ENCODE results near the gene TERB1.
"Not testable (repeated sequence)": the region's sequence is repeated elsewhere in the genome, so short reads cannot be mapped to it uniquely, and the experiment has no call there.

Gene TERB1

GRCh38 chr16:66814734-66815133 lies 13.3 kb upstream of the TERB1 start:
- no peak for DNase-seq (ENCODE audit: low read depth)

- no peak for DNase-seq (ENCODE audit: low read depth)
These were observed 9.7 kb upstream of the TERB1 start for GRCh38 chr16:66811043-66811442.

- no peak for DNase-seq (ENCODE audit: low read depth)
These were observed 9.0 kb upstream of the TERB1 start for GRCh38 chr16:66810391-66810790.

- DNase-seq (ENCODE audit: low read depth): no peak
These were observed 8.4 kb upstream of the TERB1 start for GRCh38 chr16:66809765-66810164.

GRCh38 chr16:66802159-66802558 lies 775 bp upstream of the TERB1 start:
- no peak for DNase-seq (ENCODE audit: low read depth)

GRCh38 chr16:66800856-66801255 lies 528 bp downstream of the TERB1 start:
- no peak for DNase-seq (ENCODE audit: low read depth)

GRCh38 chr16:66798161-66798560 lies 3.2 kb downstream of the TERB1 start:
- DNase-seq (ENCODE audit: low read depth): no peak

- not testable (repeated sequence) for DNase-seq (ENCODE audit: low read depth)
These were observed 7.4 kb downstream of the TERB1 start for GRCh38 chr16:66793984-66794383.

GRCh38 chr16:66790130-66790733 lies 11.2 kb downstream of the TERB1 start:
- DNase-seq (ENCODE audit: low read depth): no peak

GRCh38 chr16:66787427-66787826 lies 14.0 kb downstream of the TERB1 start:
- no peak for DNase-seq (ENCODE audit: low read depth)

GRCh38 chr16:66786551-66786950 lies 14.8 kb downstream of the TERB1 start:
- DNase-seq (ENCODE audit: low read depth): no peak

- DNase-seq (ENCODE audit: low read depth): no peak
These were observed 24.9 kb downstream of the TERB1 start for GRCh38 chr16:66776457-66776856.

GRCh38 chr16:66774981-66775380 lies 26.4 kb downstream of the TERB1 start:
- DNase-seq (ENCODE audit: low read depth): no peak

GRCh38 chr16:66758086-66758485 lies 43.3 kb downstream of the TERB1 start:
- DNase-seq (ENCODE audit: low read depth): no peak

- no peak for DNase-seq (ENCODE audit: low read depth)
These were observed 46.6 kb downstream of the TERB1 start for GRCh38 chr16:66754819-66755218.

- no peak for DNase-seq (ENCODE audit: low read depth)
These were observed 47.2 kb downstream of the TERB1 start for GRCh38 chr16:66754211-66754610.

- no peak for DNase-seq (ENCODE audit: low read depth)
These were observed 48.4 kb downstream of the TERB1 start for GRCh38 chr16:66752958-66753357.

GRCh38 chr16:66752379-66752778 lies 49.0 kb downstream of the TERB1 start:
- no peak for DNase-seq (ENCODE audit: low read depth)

GRCh38 chr16:66751992-66752322 lies 49.4 kb downstream of the TERB1 start:
- no peak for DNase-seq (ENCODE audit: low read depth)

GRCh38 chr16:66751303-66751991 lies 49.9 kb downstream of the TERB1 start, which contains the start of gene DYNC1LI2:
TSS of gene DYNC1LI2 (minus strand) at chr16:66751609. CDS start at chr16:66751591, 18 bp downstream.
- peak; percentile 70 for DNase-seq (ENCODE audit: low read depth)

- no peak for DNase-seq (ENCODE audit: low read depth)
These were observed 50.4 kb downstream of the TERB1 start for GRCh38 chr16:66751053-66751302.

GRCh38 chr16:66750279-66751052 lies 50.9 kb downstream of the TERB1 start:
- no peak for DNase-seq (ENCODE audit: low read depth)

GRCh38 chr16:66746682-66747081 lies 54.7 kb downstream of the TERB1 start:
- DNase-seq (ENCODE audit: low read depth): no peak

- DNase-seq (ENCODE audit: low read depth): no peak
These were observed 55.3 kb downstream of the TERB1 start for GRCh38 chr16:66746048-66746447.
